Peyer's patch (tissue), 4 donors: ENCODE data around the gene NPC1. TPM values are rescaled to one million over a fixed set of nuclear protein-coding genes. Genes with fewer than 3 reads are reported as not detected.
"Not testable (repeated sequence)": the region's sequence is repeated elsewhere in the genome, so short reads cannot be mapped to it uniquely, and the experiment has no call there.

Experiments
- DNase-seq, 3 donors: peaks; one replicate each; pipeline ENCODE4 v3.0.0-alpha.2; 2017 to 2019
- H3K27ac ChIP-seq, 4 donors: fragments of 200-600 bp; sonication (generic); one replicate each; pipeline ENCODE4 v1.5.1; 2016 to 2019
- H3K27me3 ChIP-seq, 2 donors: fragments of 200-600 bp; sonication (generic); one replicate each; pipeline ENCODE4 v1.5.1; 2019
- H3K36me3 ChIP-seq, 3 donors: fragments of 200-600 bp; sonication (generic); one replicate each; pipeline ENCODE4 v1.5.1; 2016 to 2019
- H3K4me1 ChIP-seq, 4 donors: fragments of 200-600 bp; sonication (generic); one replicate each; pipeline ENCODE4 v1.5.1; 2016 to 2019
- H3K4me3 ChIP-seq, 4 donors: fragments of 200-600 bp; sonication (generic); 1 replicate in 3 of 4; 2 replicates in 1 of 4; pipeline ENCODE4 v1.5.1; 2016 to 2019; ENCODE audit warnings: mild to moderate bottlenecking in 1 of 4
- H3K9me3 ChIP-seq, 4 donors: fragments of 200-600 bp; sonication (generic); one replicate each; pipeline ENCODE4 v1.5.1; 2016 to 2019; ENCODE audit warnings: mild to moderate bottlenecking in 1 of 4
- POLR2A ChIP-seq, 2 donors: fragments of 450-650 bp; IDR thresholded peaks; one replicate each; pipeline ENCODE4 v1.5.1; 2017; ENCODE audit warnings: antibody characterized with exemption in 2 of 2, mild to moderate bottlenecking in 2 of 2, moderate library complexity in 2 of 2
- total RNA-seq, 4 donors: library from RNA; depleted of rRNA; stranded (reverse); fragments of >200 nt; gene quantifications; one replicate each; pipeline ENCODE4 v1.1.0, GENCODE V29; 2016
- TF ChIP-seq, protein P1 (sequence below), 6 experiments: fragments of 450-650 bp in 4 of 6; fragments of 200-600 bp in 2 of 6; sonication (generic) in 1 of 6; IDR thresholded peaks; one replicate each; pipeline ENCODE4 v1.5.1; 2017 to 2019; ENCODE audit warnings: antibody characterized with exemption in 6 of 6, mild to moderate bottlenecking in 3 of 6, moderate library complexity in 1 of 6

Gene NPC1
- total RNA-seq, 4 donors from 2014 or later = 62.7 to 80.1 (median 71.3) TPM

DNA sequence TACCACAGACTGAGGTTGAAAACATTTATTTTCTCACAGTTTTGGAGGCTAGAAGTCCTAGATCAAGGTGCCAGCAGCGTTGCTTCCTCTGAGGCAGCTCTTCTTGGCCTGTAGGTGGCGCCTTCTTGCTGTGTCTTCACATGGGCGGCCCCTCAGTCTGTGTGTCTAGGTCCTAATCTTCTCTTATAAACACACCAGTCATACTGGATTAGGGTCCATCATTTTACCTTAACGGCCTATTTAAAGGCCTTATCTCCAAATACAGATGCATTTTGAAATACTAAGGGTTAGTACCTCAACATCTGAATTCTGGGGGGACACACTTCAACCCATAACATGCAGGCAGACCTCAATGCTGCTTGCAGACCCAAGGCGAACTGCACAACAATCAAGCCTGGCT lies 87.4 kb downstream of the NPC1 start:
- peaks cover 0 to 6% (median 2%) of the 10 kb centered on the region in 4 donors for H3K4me1 ChIP-seq
- no peak overlapping the region for H3K4me3 ChIP-seq
- DNase-seq = peak in 2 of 3 donors; percentile 72 to 87
- H3K27me3 ChIP-seq = no peaks in the 10 kb centered on the region
- TF ChIP-seq, protein P1, sequence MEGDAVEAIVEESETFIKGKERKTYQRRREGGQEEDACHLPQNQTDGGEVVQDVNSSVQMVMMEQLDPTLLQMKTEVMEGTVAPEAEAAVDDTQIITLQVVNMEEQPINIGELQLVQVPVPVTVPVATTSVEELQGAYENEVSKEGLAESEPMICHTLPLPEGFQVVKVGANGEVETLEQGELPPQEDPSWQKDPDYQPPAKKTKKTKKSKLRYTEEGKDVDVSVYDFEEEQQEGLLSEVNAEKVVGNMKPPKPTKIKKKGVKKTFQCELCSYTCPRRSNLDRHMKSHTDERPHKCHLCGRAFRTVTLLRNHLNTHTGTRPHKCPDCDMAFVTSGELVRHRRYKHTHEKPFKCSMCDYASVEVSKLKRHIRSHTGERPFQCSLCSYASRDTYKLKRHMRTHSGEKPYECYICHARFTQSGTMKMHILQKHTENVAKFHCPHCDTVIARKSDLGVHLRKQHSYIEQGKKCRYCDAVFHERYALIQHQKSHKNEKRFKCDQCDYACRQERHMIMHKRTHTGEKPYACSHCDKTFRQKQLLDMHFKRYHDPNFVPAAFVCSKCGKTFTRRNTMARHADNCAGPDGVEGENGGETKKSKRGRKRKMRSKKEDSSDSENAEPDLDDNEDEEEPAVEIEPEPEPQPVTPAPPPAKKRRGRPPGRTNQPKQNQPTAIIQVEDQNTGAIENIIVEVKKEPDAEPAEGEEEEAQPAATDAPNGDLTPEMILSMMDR (IDR thresholded peaks at IDR 0.05) = peak; percentile 54 to 82 (median 66)
- no peak for TF ChIP-seq POLR2A (IDR thresholded peaks at IDR 0.05)
- H3K9me3 ChIP-seq = no peaks in the 10 kb centered on the region
- no peaks in the 10 kb centered on the region for H3K36me3 ChIP-seq
- peak overlapping the region in 1 of 4 donors; percentile 11 for H3K27ac ChIP-seq

DNA sequence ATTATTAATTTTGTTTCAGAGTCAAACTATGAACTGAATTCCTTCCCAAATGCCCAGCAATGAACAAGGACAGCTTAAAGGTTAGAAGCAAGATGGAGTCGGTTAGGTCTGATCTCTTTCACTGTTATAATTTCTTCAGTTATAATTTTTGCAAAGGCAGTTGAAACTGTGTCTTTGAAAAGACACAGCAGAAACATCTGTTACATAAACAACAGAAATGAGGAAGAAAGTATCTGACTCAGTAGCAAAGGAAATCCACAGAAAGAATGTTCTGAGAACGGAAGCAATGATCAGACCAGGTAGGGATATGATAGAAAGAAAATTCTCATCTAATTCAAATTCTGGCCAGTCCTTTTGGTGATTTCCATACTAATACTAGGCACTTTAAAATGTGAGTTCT lies 88.2 kb downstream of the NPC1 start:
- Histone ChIP-seq H3K4me1 (peaks cover 0 to 6% (median 2%) of the 10 kb centered on the region in 4 donors), H3K4me3 (no peak overlapping the region), H3K9me3 (no peaks in the 10 kb centered on the region), H3K27me3 (no peaks in the 10 kb centered on the region), H3K27ac (peak overlapping the region in 1 of 4 donors; percentile 39), H3K36me3 (no peaks in the 10 kb centered on the region)
- TF ChIP-seq, protein P1 (IDR thresholded peaks at IDR 0.05) = no peak
- TF ChIP-seq POLR2A (IDR thresholded peaks at IDR 0.05) = no peak
- no peak for DNase-seq

DNA sequence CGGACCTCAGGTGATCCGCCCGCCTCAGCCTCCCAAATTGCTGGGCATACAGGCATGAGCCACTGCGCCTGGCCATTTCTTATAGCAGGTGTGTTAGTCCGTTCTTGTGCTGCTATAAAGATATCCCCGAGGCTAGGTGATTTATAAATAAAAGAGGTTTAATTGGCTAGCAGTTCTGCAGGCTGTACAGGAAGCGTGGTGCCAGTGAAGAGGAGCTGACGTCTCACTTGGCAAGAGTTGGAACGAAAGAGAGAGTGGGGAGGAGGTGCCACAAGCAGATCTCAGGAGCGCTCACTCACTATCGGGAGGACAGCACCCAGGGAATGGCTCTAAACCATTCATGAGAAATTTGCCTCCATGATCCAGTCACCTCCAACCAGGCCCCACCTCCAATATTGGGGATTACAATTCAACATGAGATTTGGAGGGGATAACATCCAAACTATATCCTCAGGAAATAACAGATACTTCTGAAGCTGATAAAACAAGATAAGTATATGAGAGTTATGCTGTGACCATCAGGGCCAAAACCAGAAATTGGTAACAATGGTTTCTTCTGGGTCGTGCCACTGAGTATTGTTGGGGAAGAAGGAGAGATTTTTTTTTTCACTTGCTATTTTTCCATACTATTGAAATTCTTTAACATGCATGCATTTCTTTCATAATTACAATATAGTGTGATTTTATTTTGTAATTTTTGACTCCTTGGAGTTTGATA lies 90.4 kb downstream of the NPC1 start:
- H3K27me3 ChIP-seq = no peaks in the 10 kb centered on the region
- no peak overlapping the region for H3K4me3 ChIP-seq
- H3K4me1 ChIP-seq = no peaks in the 10 kb centered on the region
- no peak for TF ChIP-seq POLR2A (IDR thresholded peaks at IDR 0.05)
- TF ChIP-seq, protein P1 (IDR thresholded peaks at IDR 0.05) = no peak
- DNase-seq = no peak
- H3K27ac ChIP-seq = peak overlapping the region in 1 of 4 donors; percentile 4
- no peaks in the 10 kb centered on the region for H3K9me3 ChIP-seq
- no peaks in the 10 kb centered on the region for H3K36me3 ChIP-seq

DNA sequence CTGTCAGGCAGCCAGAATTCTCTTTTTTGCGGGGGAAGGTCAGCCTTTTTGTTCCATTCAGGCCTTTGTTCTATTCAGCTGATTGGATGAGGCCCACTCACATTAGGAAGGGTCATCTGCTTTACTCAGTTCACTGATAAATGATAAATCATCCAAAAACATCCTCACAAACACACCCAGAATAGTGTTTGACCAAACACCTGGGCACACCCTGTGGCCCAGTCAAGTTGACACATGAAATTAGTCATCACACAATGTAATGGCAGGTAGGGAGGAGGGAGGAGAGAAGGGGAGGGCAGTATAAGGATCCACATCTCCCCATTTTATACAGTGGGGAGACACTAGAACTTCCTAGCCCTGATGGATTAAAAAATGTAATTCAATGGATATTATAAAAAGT lies 91.3 kb downstream of the NPC1 start:
- Histone ChIP-seq H3K9me3 (no peaks in the 10 kb centered on the region), H3K27me3 (no peaks in the 10 kb centered on the region), H3K27ac (no peak overlapping the region), H3K4me3 (no peak overlapping the region), H3K4me1 (no peaks in the 10 kb centered on the region), H3K36me3 (no peaks in the 10 kb centered on the region)
- TF ChIP-seq, protein P1 (IDR thresholded peaks at IDR 0.05) = no peak
- no peak for TF ChIP-seq POLR2A (IDR thresholded peaks at IDR 0.05)
- no peak for DNase-seq

DNA sequence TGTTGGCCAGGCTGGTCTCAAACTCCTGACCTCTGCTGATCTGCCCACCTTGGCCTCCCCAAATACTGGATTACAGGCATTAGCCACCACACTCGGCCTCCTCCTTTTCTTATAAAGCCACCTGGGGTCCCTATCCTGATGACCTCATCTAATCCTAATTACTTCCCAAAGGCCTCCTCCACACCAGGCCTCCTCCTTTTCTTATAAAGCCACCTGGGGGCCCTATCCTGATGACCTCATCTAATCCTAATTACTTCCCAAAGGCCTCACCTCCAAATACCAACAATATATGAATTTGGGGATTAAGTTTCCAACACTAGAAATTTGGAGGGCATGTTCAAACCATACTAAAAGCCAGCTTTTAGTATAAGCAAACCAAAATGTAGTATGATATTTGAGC lies 92.7 kb downstream of the NPC1 start:
- Histone ChIP-seq H3K4me3 (no peak overlapping the region), H3K27me3 (no peaks in the 10 kb centered on the region), H3K27ac (no peak overlapping the region), H3K4me1 (no peaks in the 10 kb centered on the region), H3K36me3 (no peaks in the 10 kb centered on the region), H3K9me3 (no peaks in the 10 kb centered on the region)
- no peak for DNase-seq
- TF ChIP-seq, protein P1 (IDR thresholded peaks at IDR 0.05) = no peak
- no peak for TF ChIP-seq POLR2A (IDR thresholded peaks at IDR 0.05)

DNA sequence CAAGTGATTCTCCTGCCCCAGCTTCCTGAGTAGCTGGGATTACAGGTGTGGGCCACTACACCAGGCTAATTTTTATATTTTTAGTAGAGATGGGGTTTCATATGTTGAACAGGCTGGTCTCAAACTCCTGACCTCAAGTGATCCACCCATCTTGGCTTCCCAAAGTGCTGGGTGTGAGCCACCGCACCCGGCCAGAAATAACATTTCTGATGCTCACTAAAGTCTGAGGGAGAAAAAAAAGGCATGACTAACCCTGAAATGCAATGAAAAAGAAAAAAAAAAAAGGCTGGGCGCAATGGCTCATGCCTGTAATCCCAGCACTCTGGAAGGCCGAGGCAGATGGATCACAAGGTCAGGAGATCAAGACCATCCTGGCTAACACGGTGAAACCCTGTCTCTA lies 96.7 kb downstream of the NPC1 start:
- not testable (repeated sequence) for H3K9me3 ChIP-seq, H3K36me3 ChIP-seq, DNase-seq, H3K27me3 ChIP-seq, H3K4me3 ChIP-seq, H3K27ac ChIP-seq, H3K4me1 ChIP-seq
